ENCODE results near the gene SEMA4F.

Gene SEMA4F

DNA sequence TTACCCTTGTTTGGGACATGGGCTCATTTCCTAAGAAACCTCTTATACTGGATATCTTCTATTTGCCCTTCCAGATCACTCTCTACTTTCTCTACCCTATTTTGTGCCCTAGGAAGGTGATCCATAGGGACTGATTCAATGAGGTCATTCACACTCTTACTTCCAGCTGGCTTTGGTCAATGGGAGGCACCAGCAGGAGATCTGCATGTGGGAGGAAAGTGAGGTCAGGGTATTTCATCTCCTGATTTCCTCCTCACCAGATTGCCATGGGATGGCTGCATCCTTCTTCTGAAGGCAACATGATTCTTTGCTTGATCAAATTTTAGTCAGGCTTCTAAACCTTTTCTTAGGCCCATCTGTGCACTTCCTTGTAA, 21.1 kb upstream of the SEMA4F start:
- TF ChIP-seq JUND (IDR thresholded peaks at IDR 0.05; ENCODE audit: low read depth): no peak
- in situ Hi-C loops (cut with HindIII; ENCODE audit: low pct_unique_long_range_greater_than_20kb, low sequenced_read_pairs): no loop called here
- no peak for DNase-seq (ENCODE audit: low read depth in 1 of 2, low spot score in 1 of 2)

DNA sequence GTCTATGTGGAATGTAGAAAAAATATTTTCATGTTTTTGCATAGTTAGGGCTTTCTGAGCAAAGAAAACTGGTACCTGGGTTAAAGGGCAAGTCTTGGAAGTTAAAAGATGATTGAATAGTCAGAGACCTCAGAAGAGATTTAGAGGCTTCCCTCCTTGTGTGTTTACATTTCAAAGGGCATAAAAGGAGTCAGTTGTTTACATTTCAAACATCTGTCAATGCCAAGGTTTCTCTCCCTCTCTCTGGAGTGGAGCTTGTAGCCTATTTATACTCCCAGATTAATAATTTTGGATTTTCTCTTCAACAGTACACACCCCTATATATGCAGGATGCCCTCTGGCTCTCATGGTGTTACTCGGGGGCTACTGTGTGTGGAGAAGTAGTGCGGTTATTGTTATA, 14.5 kb upstream of the SEMA4F start:
- no peak for TF ChIP-seq JUND (IDR thresholded peaks at IDR 0.05; ENCODE audit: low read depth)
- DNase-seq (ENCODE audit: low read depth in 1 of 2, low spot score in 1 of 2): no peak
- in situ Hi-C loops (cut with HindIII; ENCODE audit: low pct_unique_long_range_greater_than_20kb, low sequenced_read_pairs): no loop called here

DNA sequence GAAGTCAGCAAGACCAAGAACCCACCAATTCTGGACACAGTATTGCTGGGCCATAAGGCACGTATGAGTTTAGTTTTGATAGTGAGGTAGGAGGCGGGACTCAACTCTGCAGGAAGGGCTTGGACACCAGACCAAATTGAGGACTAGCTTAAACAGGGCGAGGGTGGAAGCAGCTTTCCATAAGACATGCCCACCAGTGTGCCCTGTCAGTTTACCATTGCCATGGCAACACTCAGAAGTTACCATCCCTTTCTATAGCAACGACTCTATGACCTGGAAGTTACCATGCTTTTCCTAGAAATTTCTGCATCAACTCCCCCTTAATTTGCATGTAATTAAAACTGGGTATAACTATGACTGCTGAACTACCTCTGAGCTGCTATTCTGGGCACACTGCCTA, 8.7 kb upstream of the SEMA4F start:
- TF ChIP-seq JUND (IDR thresholded peaks at IDR 0.05; ENCODE audit: low read depth): no peak
- in situ Hi-C loops (cut with HindIII; ENCODE audit: low pct_unique_long_range_greater_than_20kb, low sequenced_read_pairs): no loop called here
- DNase-seq (ENCODE audit: low read depth in 1 of 2, low spot score in 1 of 2): no peak

DNA sequence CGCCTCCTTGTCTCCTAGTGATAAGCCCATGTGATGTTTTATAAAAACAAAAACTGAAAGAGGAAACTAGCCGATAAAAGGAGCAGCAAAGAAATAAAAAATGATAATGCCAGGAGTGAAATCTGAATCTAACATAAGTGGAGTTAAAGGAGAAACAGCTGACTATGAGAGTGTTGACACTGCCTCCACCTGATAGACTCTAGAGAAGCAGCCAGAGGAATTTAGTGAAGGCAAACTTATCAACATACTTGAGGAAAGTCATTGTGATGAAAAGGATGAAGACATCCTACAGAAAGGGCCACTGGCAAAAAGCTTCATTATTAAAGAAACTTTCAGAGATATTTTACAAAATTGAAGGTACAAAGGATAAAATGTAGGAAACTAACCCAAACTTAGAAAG, 7.8 kb upstream of the SEMA4F start:
- no peak for DNase-seq (ENCODE audit: low read depth in 1 of 2, low spot score in 1 of 2)
- in situ Hi-C loops (cut with HindIII; ENCODE audit: low pct_unique_long_range_greater_than_20kb, low sequenced_read_pairs): no loop called here
- no peak for TF ChIP-seq JUND (IDR thresholded peaks at IDR 0.05; ENCODE audit: low read depth)

DNA sequence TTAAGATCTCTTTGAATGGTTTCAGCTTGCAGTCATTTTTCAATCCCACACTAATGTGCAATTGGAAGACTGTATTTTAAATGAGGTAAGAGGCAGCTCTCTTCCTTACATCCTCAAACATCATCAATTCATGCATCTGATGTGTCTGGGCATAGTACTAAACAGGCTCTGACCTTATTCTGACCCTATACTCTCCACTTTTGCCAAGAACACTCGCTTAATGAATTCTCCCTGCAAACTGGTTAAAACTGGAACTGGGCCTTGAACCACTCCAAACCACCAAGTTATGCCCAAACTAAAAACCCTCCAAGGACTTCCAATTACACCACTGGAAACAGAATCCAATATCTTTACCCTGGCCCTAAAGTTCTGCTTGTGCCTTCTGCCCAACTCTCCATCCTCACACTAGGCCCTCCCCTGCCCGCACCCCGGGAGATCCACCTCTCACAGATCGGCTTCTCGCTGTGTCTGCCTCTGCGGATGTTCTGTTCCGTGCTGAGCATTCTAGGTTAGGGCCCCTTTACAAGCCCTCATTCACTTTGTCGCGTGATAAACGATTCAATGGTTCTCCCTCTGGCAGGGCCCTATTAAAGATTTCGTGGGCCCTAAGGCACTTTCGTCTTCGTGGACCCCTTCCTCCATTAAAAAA, 7.1 kb upstream of the SEMA4F start:
- TF ChIP-seq JUND (IDR thresholded peaks at IDR 0.05; ENCODE audit: low read depth): no peak
- in situ Hi-C loops (cut with HindIII; ENCODE audit: low pct_unique_long_range_greater_than_20kb, low sequenced_read_pairs): no loop called here
- DNase-seq (ENCODE audit: low read depth in 1 of 2, low spot score in 1 of 2): no peak

DNA sequence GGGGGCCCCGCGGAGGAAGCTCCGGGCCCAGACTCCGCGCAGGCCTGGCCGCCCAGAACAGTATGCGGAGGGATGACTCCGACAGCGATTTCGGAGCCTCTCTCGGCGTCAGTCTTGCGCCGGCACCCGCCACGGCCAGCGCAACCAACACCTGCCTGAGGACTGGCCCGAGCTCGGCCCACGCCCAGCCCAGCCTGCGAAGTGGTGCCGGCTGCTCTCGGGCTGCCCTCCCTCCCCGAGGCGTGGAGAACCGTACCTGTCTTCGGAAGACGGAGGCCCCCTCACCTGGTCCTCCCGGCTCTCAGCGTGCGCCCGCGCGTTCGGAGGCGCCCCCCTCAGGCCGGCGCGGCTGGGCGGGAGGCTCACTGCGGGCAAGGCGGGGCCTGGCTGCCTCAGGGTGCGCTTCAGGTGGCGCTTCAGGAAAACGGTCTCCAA, 6.0 kb upstream of the SEMA4F start, which contains the start of gene M1AP:
M1AP (minus strand) TSS at position 322 of the 435 bp plus-strand sequence. CDS start 8,055 bp downstream, outside the sequence.
- in situ Hi-C loops (cut with HindIII; ENCODE audit: low pct_unique_long_range_greater_than_20kb, low sequenced_read_pairs): no loop called here
- DNase-seq (ENCODE audit: low read depth in 1 of 2, low spot score in 1 of 2): no peak
- no peak for TF ChIP-seq JUND (IDR thresholded peaks at IDR 0.05; ENCODE audit: low read depth)

DNA sequence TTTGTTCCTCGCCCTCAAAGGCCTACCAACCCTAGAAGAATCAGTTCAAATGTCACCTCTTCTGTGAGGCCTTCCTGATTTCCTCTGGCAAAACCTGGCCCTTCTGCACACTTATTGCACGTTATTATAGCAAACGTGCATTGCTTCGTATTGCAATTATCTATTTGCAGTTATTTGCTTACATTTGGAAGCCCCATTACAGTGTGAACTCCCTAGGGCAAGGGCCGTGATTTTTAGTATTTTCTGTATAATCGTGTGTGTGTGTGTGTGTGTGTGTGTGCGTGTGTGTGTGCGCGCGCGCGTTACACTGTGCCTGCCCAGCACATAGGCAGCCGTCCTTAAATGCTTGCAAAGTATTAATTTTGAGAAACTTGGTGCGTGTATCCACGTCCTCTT, 460 bp upstream of the SEMA4F start:
- in situ Hi-C loops (cut with HindIII; ENCODE audit: low pct_unique_long_range_greater_than_20kb, low sequenced_read_pairs): no loop called here
- no peak for DNase-seq (ENCODE audit: low read depth in 1 of 2, low spot score in 1 of 2)
- TF ChIP-seq JUND (IDR thresholded peaks at IDR 0.05; ENCODE audit: low read depth): no peak

DNA sequence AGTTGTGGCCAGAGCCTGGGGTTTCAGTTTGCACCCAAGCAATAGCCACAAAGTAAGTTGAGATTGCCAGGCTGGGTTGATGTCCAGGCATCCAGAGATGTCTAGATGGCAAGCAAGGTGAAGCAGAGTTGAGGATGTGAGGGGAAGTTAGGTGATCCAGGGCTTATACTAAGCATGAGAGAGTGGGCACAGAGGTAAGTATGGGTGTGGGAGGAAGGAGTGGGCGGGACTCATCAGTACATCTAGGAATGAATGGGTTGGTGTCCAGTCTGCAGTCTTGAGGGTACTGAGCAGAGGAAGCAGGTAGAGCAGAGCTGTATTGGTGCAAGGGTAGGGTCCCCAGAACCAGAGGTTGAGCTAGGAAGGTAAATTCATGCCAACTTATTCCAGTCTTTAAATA, 1.5 kb downstream of the SEMA4F start:
- DNase-seq (ENCODE audit: low read depth in 1 of 2, low spot score in 1 of 2): no peak
- TF ChIP-seq JUND (IDR thresholded peaks at IDR 0.05; ENCODE audit: low read depth): no peak
- in situ Hi-C loops (cut with HindIII; ENCODE audit: low pct_unique_long_range_greater_than_20kb, low sequenced_read_pairs): no loop called here

DNA sequence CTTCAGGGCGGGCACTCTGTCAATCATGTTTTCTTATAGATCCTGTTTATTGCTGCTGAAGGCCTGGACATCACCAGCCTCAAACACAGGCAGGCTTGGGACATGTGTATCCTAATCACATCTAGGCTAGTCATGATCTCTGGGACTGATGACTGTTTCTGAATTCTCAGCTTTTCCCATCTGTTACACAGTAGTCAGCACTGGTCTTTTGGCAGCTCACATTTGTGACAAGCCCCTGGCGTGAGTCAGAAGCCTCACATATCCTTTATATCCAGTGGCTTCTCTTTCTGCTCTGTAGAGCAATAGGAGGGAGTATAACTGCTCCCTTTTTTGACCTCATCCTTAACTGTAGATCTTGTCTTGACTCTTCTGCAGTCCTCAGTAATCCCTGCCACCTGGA, 4.5 kb downstream of the SEMA4F start:
- in situ Hi-C loops (cut with HindIII; ENCODE audit: low pct_unique_long_range_greater_than_20kb, low sequenced_read_pairs): no loop called here
- no peak for DNase-seq (ENCODE audit: low read depth in 1 of 2, low spot score in 1 of 2)
- TF ChIP-seq JUND (IDR thresholded peaks at IDR 0.05; ENCODE audit: low read depth): no peak

DNA sequence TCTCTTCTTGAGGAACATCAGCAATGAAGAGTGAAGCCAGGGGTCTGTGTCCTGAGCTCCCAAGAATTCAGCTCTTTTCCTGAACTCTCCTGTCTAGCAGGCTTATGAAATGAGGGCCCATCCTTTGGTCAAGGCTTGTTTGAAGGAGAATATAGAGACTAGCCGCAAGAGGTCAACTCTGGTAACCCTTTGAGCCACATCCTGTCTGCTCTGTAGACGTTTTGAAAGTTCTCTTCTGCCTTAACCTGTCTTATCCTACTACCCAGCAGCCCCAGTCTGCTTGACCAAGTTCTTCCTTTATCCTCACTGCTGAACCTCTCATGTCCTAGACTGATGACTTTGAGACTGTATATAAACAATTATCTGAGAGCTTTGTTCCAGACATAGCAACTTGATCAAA, 5.4 kb downstream of the SEMA4F start:
- no peak for TF ChIP-seq JUND (IDR thresholded peaks at IDR 0.05; ENCODE audit: low read depth)
- in situ Hi-C loops (cut with HindIII; ENCODE audit: low pct_unique_long_range_greater_than_20kb, low sequenced_read_pairs): no loop called here
- no peak for DNase-seq (ENCODE audit: low read depth in 1 of 2, low spot score in 1 of 2)

DNA sequence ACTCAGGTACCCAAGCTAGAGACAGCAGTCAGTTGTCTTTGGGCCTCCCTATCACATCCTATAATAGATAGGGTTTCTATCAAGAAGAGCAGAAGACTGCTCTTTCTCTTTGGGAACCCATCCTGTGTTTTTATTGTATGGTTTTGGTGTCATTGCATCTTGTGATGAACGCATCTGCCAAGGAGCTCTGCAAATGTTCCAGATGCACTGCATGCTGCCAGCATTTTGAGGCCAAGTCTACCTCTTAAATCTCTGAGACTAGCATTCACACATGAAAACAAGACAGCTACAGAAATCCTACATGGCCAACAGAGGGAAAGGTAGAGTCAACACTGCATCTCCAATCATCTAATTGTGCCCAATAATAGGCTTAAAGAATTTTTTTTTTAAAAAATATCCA, 14.0 kb downstream of the SEMA4F start:
- TF ChIP-seq JUND (IDR thresholded peaks at IDR 0.05; ENCODE audit: low read depth): no peak
- DNase-seq (ENCODE audit: low read depth in 1 of 2, low spot score in 1 of 2): no peak
- in situ Hi-C loops (cut with HindIII; ENCODE audit: low pct_unique_long_range_greater_than_20kb, low sequenced_read_pairs): no loop called here

DNA sequence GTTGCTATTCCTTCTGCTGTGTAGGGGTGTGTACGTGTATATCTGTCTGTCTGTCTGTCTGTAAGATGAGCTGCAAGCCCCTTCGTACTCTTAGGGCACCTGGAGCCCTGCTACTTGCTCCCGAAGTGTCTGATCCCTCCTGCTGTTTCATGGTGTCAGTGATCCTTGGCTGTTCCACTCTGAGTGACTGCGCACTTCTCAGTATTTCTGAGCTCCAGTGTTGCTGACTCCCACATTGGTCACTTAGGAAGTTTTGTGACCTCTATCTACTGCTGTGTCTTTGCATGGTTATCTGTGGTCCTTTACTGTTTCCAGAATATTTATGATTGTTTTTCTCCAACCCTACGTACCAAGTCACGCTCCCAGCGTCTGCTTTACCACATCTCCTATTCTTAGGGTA, 16.2 kb downstream of the SEMA4F start:
- TF ChIP-seq JUND (IDR thresholded peaks at IDR 0.05; ENCODE audit: low read depth): no peak
- in situ Hi-C loops (cut with HindIII; ENCODE audit: low pct_unique_long_range_greater_than_20kb, low sequenced_read_pairs): no loop called here
- DNase-seq (ENCODE audit: low read depth in 1 of 2, low spot score in 1 of 2): no peak

DNA sequence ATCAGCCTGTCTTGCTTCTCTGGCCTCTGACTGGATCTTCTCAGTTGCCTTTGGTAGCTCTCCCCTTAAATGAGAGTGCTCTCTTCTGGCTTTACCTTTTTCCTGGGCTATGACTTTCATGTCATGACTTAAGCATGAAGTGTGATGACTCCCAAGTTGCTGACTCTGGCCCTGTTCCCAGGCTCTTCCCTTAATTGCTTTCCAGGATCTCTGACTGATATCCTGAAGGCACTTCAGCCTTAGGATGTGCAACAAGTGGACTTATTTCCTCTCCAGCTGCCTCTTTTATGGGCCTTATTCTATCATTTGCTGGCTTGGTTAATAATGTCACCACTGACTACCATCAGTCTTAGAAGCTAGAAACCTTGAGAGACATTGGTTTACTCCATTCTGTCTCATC, 17.4 kb downstream of the SEMA4F start:
- no peak for TF ChIP-seq JUND (IDR thresholded peaks at IDR 0.05; ENCODE audit: low read depth)
- in situ Hi-C loops (cut with HindIII; ENCODE audit: low pct_unique_long_range_greater_than_20kb, low sequenced_read_pairs): no loop called here
- DNase-seq (ENCODE audit: low read depth in 1 of 2, low spot score in 1 of 2): no peak

DNA sequence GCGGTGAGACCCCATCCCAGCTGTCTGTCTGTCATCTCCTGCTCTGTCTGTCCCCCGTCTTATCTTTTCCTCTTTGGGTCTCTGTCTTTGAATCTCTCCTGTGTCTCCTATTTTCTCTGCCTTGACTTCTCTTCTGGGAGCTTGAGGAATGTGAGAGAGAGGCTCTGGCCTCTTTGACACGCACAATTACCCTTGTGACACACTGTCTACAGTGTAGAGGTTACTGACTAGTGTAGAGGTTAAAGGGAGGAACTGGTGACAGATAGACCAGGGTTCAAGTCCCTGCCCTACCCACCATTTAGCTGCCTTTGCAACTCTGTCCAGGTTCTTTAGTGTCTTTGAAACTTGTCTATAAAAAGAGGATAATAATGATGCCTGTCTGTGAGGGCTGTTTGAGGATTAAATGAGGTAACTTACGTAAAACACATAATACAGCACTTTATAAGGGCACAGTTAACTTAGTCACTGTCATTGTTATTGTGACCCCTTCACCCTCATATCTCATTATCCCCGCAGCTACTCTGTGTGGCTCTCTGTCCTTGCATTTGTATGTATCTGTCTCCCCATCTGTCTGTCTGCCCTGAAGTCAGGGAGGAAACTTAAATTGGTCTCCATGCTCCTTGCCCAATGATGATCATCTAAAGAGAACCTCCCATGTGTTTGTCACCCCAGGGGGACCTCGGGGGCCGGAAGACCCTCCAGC, 19.9 kb downstream of the SEMA4F start:
- no peak for TF ChIP-seq JUND (IDR thresholded peaks at IDR 0.05; ENCODE audit: low read depth)
- no peak for DNase-seq (ENCODE audit: low read depth in 1 of 2, low spot score in 1 of 2)
- in situ Hi-C loops (cut with HindIII; ENCODE audit: low pct_unique_long_range_greater_than_20kb, low sequenced_read_pairs): no loop called here

Data from T47D (cell line).